ENCODE measurements around the gene HELZ. TPM values are rescaled to one million over a fixed set of nuclear protein-coding genes. Genes with fewer than 3 reads are reported as not detected.
A peak's percentile ranks its signal among the peaks of the same experiment; 100 is the strongest.
"Not testable (repeated sequence)": the region's sequence is repeated elsewhere in the genome, so short reads cannot be mapped to it uniquely, and the experiment has no call there.

HELZ gene, protein sequence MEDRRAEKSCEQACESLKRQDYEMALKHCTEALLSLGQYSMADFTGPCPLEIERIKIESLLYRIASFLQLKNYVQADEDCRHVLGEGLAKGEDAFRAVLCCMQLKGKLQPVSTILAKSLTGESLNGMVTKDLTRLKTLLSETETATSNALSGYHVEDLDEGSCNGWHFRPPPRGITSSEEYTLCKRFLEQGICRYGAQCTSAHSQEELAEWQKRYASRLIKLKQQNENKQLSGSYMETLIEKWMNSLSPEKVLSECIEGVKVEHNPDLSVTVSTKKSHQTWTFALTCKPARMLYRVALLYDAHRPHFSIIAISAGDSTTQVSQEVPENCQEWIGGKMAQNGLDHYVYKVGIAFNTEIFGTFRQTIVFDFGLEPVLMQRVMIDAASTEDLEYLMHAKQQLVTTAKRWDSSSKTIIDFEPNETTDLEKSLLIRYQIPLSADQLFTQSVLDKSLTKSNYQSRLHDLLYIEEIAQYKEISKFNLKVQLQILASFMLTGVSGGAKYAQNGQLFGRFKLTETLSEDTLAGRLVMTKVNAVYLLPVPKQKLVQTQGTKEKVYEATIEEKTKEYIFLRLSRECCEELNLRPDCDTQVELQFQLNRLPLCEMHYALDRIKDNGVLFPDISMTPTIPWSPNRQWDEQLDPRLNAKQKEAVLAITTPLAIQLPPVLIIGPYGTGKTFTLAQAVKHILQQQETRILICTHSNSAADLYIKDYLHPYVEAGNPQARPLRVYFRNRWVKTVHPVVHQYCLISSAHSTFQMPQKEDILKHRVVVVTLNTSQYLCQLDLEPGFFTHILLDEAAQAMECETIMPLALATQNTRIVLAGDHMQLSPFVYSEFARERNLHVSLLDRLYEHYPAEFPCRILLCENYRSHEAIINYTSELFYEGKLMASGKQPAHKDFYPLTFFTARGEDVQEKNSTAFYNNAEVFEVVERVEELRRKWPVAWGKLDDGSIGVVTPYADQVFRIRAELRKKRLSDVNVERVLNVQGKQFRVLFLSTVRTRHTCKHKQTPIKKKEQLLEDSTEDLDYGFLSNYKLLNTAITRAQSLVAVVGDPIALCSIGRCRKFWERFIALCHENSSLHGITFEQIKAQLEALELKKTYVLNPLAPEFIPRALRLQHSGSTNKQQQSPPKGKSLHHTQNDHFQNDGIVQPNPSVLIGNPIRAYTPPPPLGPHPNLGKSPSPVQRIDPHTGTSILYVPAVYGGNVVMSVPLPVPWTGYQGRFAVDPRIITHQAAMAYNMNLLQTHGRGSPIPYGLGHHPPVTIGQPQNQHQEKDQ (N-terminal part only)
- 46.5 and 97.0 TPM in 2 replicates for total RNA-seq (ENCODE audit: low replicate concordance)

DNA sequence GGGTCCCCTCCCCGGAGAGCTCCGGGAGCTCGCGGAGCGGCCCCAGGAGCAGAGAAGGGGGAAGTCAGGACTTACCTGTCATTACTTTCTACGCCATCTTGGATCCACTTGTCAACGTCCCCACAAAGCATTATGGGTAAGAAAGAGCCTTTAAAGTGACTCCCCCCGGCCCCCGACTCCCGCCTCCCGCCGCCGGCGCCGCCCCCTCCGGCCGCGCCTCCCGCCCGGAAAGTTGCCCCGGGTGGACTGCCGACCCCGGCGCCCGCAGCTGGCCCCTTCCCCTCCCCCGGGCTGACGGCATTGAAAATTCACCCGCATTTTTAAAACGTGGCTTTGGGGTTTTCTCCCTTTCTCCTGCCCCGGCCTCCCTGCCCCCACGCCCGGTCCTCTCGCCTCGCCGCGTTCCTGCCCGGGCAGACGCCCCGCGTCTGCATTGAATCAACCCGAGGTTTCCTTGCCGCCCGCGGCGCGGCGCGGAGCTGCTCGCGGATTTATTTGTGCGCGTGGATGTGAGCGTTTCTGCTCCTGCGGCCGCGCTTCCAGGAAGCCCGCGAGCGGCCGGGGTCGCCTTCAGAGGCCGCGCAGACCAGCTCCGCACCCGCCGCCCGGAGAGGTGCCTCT, at the start of gene HELZ:
Gene HELZ (minus strand): TSS at position 124 of the 621 bp plus-strand sequence. CDS start 26,392 bp downstream, outside the sequence.
- TF ChIP-seq, protein P1, sequence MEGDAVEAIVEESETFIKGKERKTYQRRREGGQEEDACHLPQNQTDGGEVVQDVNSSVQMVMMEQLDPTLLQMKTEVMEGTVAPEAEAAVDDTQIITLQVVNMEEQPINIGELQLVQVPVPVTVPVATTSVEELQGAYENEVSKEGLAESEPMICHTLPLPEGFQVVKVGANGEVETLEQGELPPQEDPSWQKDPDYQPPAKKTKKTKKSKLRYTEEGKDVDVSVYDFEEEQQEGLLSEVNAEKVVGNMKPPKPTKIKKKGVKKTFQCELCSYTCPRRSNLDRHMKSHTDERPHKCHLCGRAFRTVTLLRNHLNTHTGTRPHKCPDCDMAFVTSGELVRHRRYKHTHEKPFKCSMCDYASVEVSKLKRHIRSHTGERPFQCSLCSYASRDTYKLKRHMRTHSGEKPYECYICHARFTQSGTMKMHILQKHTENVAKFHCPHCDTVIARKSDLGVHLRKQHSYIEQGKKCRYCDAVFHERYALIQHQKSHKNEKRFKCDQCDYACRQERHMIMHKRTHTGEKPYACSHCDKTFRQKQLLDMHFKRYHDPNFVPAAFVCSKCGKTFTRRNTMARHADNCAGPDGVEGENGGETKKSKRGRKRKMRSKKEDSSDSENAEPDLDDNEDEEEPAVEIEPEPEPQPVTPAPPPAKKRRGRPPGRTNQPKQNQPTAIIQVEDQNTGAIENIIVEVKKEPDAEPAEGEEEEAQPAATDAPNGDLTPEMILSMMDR (IDR thresholded peaks at IDR 0.05; ENCODE audit: insufficient read depth, low read length): peak; percentile 9
- peak within 1 kb of the TSS; percentile 87 for H3K4me3 ChIP-seq (ENCODE audit: low read depth, low read length)
- peak; percentile 82 for DNase-seq (ENCODE audit: low read depth)

DNA sequence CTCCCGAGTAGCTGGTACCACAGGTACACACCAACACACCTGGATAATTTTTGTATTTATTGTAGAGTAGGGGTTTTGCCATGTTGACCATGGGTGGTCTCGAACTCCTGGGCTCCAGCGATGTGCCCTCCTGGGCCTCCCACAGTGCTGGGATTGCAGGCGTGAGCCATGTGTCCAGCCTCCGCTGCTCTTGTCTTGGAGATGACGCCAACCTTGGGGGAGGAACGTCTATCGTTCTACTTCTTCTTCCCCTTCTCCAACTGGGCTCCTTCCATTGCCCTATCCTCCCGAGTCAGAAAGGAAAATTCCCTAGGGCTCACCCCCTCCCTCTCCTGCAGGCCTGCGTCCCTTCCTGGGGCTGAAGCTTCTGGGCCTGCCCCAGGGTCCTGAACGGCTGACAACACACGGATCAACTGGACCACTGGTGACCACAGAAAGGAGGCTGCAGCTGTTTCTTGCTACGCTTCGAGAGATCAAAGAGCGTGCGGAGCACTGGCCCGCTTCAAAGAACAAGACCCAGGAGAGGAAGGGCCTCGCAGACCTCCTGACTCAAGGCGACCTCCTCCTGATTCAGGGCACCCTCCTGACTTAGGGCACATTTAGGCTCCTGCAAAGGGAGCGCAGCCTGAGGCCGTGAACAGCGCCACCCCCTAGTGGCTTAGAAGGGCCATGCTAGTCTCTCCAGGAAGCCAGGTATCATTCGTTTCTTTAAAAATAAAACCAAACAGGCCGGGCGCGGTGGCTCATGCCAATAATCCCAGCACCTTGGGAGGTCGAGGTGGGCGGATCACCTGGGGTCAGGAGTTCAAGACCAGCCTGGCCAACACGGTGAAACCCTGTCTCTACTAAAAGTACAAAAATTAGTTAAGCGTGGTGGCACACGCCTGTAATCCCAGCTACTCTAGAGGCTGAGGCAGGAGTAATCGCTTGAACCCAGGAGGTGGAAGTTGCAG, 48.5 kb upstream of the HELZ start:
- DNase-seq (ENCODE audit: low read depth): peak; percentile 48
- TF ChIP-seq, protein P1 (IDR thresholded peaks at IDR 0.05; ENCODE audit: insufficient read depth, low read length): peak; percentile 87
- no peak overlapping the region for H3K4me3 ChIP-seq (ENCODE audit: low read depth, low read length)

DNA sequence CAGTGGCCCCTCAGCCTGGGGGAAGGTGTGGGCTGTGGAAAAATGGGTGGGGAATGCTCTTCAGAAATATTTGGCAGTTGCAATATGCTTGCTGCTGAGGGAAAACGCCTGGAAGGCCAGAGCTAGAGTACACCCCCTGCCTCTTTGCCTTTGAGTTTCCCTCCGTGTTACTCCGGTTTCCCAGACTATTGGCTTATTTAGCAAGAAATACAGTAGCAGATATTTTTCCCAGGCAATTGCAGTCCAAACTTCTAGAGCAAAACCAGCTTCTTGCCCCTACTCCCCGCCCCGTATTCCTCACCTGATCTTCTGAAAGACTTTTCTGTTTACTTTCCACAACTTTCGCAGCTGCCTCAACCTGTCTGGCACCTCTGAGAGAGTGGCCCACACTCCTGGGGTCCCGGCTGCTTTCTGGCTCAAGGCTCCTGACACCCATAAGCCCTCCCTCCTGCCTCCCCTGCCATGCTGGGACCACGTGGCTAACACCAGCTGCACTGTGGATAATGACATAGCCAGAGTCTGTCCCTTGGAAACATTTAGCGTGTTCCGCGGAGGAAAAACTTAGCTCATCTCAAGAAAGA, 45.8 kb upstream of the HELZ start:
- TF ChIP-seq, protein P1 (IDR thresholded peaks at IDR 0.05; ENCODE audit: insufficient read depth, low read length): no peak

DNA sequence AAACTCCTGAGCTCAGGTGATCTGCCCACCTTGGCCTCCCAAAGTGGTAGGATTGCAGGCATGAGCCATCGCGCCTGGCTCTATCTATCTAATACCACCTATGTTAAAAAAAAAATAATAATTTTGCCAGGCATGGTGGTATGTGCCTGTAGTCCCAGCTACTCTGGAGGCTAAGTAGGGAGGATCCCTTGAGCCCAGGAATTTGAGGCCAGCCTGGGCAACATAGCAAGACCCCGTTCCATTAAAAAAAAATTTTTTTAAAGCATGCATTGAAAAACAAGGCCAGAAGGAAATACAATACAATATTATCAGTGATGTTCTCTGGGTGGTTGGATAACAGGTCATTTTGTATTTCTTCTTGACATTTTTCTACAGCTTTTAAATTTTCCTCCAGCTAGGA, 45.2 kb upstream of the HELZ start:
- no peak for DNase-seq (ENCODE audit: low read depth)
- TF ChIP-seq, protein P1 (IDR thresholded peaks at IDR 0.05; ENCODE audit: insufficient read depth, low read length): no peak
- H3K4me3 ChIP-seq (ENCODE audit: low read depth, low read length): no peak overlapping the region

More for the DNA sequence above, 45.8 kb upstream of the HELZ start:
- H3K4me3 ChIP-seq (ENCODE audit: low read depth, low read length): no peak overlapping the region
- peak; percentile 20 for DNase-seq (ENCODE audit: low read depth)

DNA sequence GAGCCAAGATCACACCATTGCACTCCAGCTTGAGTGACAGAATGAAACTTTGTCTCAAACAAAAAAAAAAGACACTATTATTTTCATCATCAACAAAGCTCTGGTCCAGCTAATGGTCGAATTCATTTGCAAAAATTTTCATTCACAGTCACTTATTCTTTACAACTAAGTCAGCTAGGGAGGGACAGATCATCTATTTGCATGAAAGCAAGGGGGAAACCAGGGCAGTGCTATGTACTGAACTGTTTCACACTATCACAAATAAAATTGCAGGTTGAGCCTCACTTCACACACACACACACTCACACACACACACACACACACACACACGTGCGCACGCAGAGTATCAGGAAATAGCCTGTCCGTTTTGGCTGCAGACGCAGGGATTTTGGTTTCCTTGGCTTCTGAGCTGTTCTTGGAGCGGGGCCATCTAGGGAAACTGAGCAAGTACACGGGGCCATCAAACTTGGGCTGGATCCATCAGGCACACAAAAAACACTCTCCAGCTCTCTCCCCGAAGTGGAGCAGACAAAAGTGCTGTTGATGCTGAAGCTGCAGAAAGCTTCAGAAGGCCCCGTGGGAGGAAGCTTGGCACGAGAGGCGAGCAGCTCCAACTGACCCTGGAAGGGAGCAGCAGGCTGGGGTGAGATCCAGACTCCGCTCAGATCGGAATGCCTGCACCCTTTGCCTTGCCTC, 44.3 kb upstream of the HELZ start:
- peak; percentile 96 for DNase-seq (ENCODE audit: low read depth)
- TF ChIP-seq, protein P1 (IDR thresholded peaks at IDR 0.05; ENCODE audit: insufficient read depth, low read length): no peak

DNA sequence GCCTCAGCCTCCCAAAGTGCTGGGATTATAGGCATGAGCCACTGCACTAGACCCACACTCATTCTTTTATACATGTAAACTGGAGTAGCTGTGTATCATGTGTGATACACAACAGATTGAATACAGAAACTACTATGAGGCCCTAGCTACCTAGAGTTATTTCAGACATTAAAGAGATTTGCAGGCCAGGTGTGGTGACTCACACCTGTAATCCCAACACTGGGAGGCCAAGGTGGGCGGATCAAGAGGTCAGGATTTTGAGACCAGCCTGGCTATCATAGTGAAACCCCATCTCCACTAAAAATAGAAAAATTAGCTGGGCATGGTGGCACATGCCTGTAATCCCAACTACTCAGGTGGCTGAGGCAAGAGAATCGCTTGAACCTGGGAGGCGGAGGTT, 41.8 kb upstream of the HELZ start:
- DNase-seq (ENCODE audit: low read depth); H3K4me3 ChIP-seq (ENCODE audit: low read depth, low read length): not testable (repeated sequence)

More for the DNA sequence above, 44.3 kb upstream of the HELZ start:
- peak overlapping the region; percentile 7 for H3K4me3 ChIP-seq (ENCODE audit: low read depth, low read length)
